Loucy (cell line): ENCODE measurements around the gene HEXD.

Experiments
- H2AFZ ChIP-seq: fragments of 200-600 bp; sonication (generic); 2 replicates; pipeline ENCODE4 v1.6.0; 2016; ENCODE audit warnings: antibody characterized with exemption, mild to moderate bottlenecking, low read length, moderate library complexity
- H3F3A ChIP-seq: fragments of 200-600 bp; 2 replicates; pipeline ENCODE4 v1.6.0; 2016; ENCODE audit warnings: antibody characterized with exemption, low read depth, mild to moderate bottlenecking
- H3K27me3 ChIP-seq: fragments of 200-600 bp; sonication (generic); 2 replicates; pipeline ENCODE4 v1.6.1; 2014; ENCODE audit warnings: low read length, mild to moderate bottlenecking; ENCODE audit not compliant: insufficient read depth, poor library complexity, severe bottlenecking
- H3K36me3 ChIP-seq: fragments of 200-600 bp; sonication (generic); 2 replicates; pipeline ENCODE4 v1.6.1; 2016; ENCODE audit warnings: low read length; ENCODE audit not compliant: insufficient read depth
- H3K4me1 ChIP-seq: fragments of 200-600 bp; sonication (generic); 2 replicates; pipeline ENCODE4 v1.5.1; 2014; ENCODE audit warnings: low read length, mild to moderate bottlenecking; ENCODE audit not compliant: insufficient read depth, poor library complexity, severe bottlenecking
- H3K4me2 ChIP-seq: fragments of 200-600 bp; sonication (generic); 2 replicates; pipeline ENCODE4 v1.6.0; 2014; ENCODE audit warnings: antibody characterized with exemption, low read length, low read depth, mild to moderate bottlenecking; ENCODE audit not compliant: poor library complexity, severe bottlenecking
- H3K4me3 ChIP-seq: fragments of 200-600 bp; sonication (generic); 2 replicates; pipeline ENCODE4 v1.5.1; 2014; ENCODE audit warnings: low read length, mild to moderate bottlenecking, mixed read lengths; ENCODE audit not compliant: poor library complexity, severe bottlenecking
- H3K79me2 ChIP-seq: fragments of 200-600 bp; sonication (generic); 2 replicates; pipeline ENCODE4 v1.6.1; 2014; ENCODE audit warnings: low read length; ENCODE audit not compliant: insufficient read depth
- H3K9ac ChIP-seq: fragments of 200-600 bp; sonication (generic); 2 replicates; pipeline ENCODE4 v1.6.0; 2014; ENCODE audit warnings: mild to moderate bottlenecking, low read depth, low read length, moderate library complexity; ENCODE audit not compliant: poor library complexity, severe bottlenecking
- H3K9me2 ChIP-seq: fragments of 200-600 bp; sonication (generic); replicated peaks from 2 replicates; pipeline ENCODE4 v1.6.1; 2016; ENCODE audit warnings: low read depth, low read length, mixed read lengths
- H3K9me3 ChIP-seq: fragments of 200-600 bp; sonication (generic); 2 replicates; pipeline ENCODE4 v1.6.1; 2014; ENCODE audit warnings: mild to moderate bottlenecking, antibody characterized with exemption, low read length, low read depth; ENCODE audit not compliant: insufficient read depth
- H4K20me1 ChIP-seq: fragments of 200-600 bp; sonication (generic); 2 replicates; pipeline ENCODE4 v1.6.0; 2014; ENCODE audit warnings: antibody characterized with exemption, low read length, mild to moderate bottlenecking; ENCODE audit not compliant: insufficient read depth, poor library complexity, severe bottlenecking
- EZH2phosphoT487 ChIP-seq: fragments of 200-600 bp; IDR thresholded peaks from 2 replicates; pipeline ENCODE4 v1.6.1; 2018; ENCODE audit warnings: antibody characterized with exemption, mild to moderate bottlenecking, moderate library complexity, borderline replicate concordance
- TF ChIP-seq, protein P1 (sequence below): fragments of 200-600 bp; sonication (generic); conservative IDR thresholded peaks from 2 replicates; pipeline ENCODE4 v1.5.1; 2014; ENCODE audit warnings: mild to moderate bottlenecking, antibody characterized with exemption, low read length

Gene HEXD

DNA sequence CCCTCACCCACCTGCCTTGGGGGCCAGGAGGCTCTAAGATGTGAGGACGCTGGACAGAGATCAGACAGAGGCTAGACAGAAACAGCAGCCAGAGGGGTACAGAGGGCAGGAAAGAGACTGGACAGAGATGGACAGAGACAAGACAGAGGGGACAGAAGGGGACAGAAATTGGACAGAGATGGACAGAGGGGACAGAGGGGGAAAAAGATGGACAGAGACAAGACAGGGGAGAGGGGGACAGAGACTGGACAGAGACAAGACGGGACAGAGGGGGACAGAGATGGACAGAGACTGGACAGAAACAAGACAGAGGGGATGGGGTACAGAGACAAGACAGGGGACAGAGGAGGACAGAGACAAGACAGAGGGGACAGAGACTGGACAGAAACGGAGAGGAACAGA lies 30.4 kb upstream of the HEXD start:
- Histone ChIP-seq H3K4me1 (no peaks in the 10 kb centered on the region), H3F3A (no peaks in the 10 kb centered on the region), H2AFZ (no peak overlapping the region), H4K20me1 (no peaks in the 10 kb centered on the region), H3K9ac (no peak overlapping the region), H3K4me3 (no peak overlapping the region), H3K4me2 (no peak overlapping the region), H3K27me3 (no peaks in the 10 kb centered on the region), H3K36me3 (no peaks in the 10 kb centered on the region), H3K9me3 (no peaks in the 10 kb centered on the region), H3K9me2 (no peaks in the 10 kb centered on the region), H3K79me2 (no peaks in the 10 kb centered on the region)
- TF ChIP-seq, protein P1, sequence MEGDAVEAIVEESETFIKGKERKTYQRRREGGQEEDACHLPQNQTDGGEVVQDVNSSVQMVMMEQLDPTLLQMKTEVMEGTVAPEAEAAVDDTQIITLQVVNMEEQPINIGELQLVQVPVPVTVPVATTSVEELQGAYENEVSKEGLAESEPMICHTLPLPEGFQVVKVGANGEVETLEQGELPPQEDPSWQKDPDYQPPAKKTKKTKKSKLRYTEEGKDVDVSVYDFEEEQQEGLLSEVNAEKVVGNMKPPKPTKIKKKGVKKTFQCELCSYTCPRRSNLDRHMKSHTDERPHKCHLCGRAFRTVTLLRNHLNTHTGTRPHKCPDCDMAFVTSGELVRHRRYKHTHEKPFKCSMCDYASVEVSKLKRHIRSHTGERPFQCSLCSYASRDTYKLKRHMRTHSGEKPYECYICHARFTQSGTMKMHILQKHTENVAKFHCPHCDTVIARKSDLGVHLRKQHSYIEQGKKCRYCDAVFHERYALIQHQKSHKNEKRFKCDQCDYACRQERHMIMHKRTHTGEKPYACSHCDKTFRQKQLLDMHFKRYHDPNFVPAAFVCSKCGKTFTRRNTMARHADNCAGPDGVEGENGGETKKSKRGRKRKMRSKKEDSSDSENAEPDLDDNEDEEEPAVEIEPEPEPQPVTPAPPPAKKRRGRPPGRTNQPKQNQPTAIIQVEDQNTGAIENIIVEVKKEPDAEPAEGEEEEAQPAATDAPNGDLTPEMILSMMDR: no peak

DNA sequence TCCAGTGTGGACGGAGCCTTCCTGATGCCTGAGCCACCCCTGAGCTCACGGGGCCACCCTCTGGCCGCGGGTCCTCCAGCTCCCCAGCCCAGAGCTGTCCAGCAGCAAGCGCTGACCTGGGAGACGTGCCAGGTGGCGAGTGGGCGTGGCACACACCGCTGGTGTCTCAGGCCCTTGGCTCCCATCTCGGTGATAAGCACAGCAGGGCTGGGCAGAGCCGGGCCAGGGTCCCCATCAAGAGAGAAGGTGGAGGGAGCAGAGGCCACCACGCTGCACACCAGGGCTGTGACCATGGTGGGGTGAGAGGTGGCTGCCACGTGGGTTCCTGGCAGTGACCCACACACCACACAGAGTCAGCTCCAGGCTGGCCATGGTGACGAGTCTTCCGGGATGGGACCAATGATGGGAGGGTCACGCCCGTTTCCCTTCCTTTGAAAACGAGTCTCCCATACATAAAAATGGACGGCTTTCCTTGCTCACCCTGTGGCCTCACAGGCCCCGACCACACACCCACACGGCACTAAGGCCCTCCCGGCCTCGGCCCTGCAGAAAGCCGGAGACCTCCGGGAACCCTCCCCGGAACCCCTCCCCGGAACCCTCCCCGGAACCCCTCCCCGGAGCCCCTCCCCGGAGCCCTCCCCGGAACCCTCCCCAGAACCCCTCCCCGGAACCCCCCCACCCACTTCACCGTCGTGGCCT lies 29.8 kb upstream of the HEXD start:
- Histone ChIP-seq H3K9me3 (no peaks in the 10 kb centered on the region), H3K4me1 (no peaks in the 10 kb centered on the region), H3K27me3 (no peaks in the 10 kb centered on the region), H3K9me2 (no peaks in the 10 kb centered on the region), H3K36me3 (peaks cover 5% of the 10 kb centered on the region; the same call in 1 of the 2 replicates), H3F3A (no peaks in the 10 kb centered on the region), H3K9ac (no peak overlapping the region), H3K4me2 (no peak overlapping the region), H3K4me3 (no peak overlapping the region), H4K20me1 (no peaks in the 10 kb centered on the region), H3K79me2 (no peaks in the 10 kb centered on the region), H2AFZ (no peak overlapping the region)
- TF ChIP-seq, protein P1: no peak
- no peak for TF ChIP-seq EZH2phosphoT487

DNA sequence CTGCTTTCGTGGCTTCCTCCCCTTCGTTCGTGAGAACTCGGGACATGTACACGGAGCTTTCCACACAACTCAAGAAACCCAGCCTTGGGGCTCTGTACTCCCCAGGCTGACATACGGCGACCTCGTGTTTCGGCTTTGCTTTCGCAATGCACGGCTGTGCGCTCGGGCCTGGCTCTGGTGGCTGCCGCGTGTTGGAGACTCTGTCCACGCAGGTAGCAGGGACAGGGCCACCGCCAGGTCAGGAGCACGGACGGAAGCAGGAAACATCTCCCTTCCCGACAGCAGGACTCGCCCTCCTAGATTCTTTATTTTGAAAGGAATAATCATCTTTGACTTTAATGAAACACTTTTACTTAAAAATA lies 29.2 kb upstream of the HEXD start:
- Histone ChIP-seq H2AFZ (no peak overlapping the region), H3K4me1 (no peaks in the 10 kb centered on the region), H3K9me2 (no peaks in the 10 kb centered on the region), H3K79me2 (no peaks in the 10 kb centered on the region), H3K9me3 (no peaks in the 10 kb centered on the region), H3F3A (no peaks in the 10 kb centered on the region), H4K20me1 (no peaks in the 10 kb centered on the region), H3K4me2 (no peak overlapping the region), H3K36me3 (peaks cover 5% of the 10 kb centered on the region; the same call in 1 of the 2 replicates), H3K27me3 (no peaks in the 10 kb centered on the region), H3K9ac (no peak overlapping the region), H3K4me3 (no peak overlapping the region)
- TF ChIP-seq, protein P1: no peak
- TF ChIP-seq EZH2phosphoT487: no peak
